HG03280 (cell line): Measurements from ENCODE around the gene RFPL3.
"Not testable (repeated sequence)": the region's sequence is repeated elsewhere in the genome, so short reads cannot be mapped to it uniquely, and the experiment has no call there.

ENCODE experiments used
- ATAC-seq: cut with Tn5 transposase; IDR thresholded peaks from one replicate; pipeline ENCODE4 v1.9.1; 2021; ENCODE audit warnings: mild to moderate bottlenecking, moderate library complexity; ENCODE audit not compliant: unreplicated experiment

RFPL3 gene

GRCh38 chr22:32357567-32357966, at the start of gene RFPL3:
RFPL3 (plus strand) TSS chr22:32357867; CDS start chr22:32358072, 205 bp downstream.
- ATAC-seq = not testable (repeated sequence)

DNA sequence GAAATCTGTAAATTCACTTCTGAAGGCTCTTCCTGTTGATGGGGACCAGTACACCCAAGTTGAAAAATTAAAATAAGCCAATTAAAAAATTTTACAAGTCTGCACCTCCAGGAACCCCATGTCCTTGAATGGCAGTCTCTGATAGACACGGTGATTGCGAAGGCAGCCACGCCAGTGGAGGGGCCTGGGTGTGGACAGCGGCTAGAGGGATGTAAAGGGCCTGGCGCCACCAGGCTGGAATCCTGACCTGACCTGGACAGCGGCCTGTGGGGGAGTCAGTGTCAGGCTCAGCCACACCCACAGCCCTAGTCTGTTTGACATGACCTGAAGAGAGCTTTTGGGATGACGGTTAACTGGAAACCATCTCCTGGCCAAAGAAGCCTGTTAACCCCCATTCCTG, 49.5 kb upstream of the RFPL3 start:
- no peak for ATAC-seq

DNA sequence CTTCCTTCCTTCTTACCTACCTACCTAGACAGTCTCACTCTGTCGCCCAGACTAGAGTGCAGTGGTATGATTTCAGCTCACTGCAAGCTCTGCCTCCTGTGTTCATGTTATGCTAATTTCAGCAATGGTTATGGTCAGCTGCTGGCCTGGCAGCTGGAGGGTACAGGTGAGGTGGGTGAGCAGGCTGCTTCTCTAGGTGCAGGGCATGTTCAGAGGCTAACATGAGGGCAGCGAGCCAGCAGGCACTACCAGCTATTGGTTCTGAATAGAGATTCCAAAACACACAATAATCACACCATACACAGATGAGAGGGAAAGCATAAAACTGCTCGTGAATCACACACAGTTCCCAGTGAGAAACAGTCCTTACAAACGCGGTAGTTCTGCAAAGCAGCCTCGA, 48.7 kb upstream of the RFPL3 start:
- no peak for ATAC-seq

DNA sequence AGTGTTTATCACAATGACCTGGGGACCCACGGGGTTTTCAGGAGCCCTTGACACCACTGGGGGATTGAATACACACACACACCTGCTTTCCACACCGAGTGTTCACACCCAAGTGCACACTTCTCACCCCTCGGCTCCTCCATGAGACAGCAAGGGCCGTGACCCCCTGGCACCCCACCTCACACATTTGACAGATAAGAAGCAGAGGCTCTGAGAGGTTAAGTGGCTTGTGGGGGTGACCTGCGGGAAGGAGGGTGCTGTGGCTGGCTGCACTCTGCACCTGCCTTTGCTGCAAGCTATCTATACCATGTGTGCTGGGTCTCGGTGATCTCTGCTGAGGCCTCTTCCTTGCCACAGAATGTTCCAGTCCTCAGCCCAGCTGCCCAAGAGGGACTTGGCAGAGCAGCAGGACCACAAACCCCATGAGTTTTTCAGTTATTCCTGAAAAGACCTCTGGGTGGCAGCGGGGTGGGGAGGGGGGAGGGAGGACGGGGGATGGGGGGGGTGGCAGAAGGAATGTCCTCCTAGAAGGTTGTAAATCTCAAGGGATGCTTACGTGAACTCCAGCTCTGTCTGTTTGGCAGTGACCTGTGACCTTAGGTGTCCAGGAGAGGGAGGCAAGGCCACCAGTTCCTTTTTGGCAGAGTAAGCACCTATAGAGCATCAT, 47.9 kb upstream of the RFPL3 start:
- no peak for ATAC-seq

- ATAC-seq = no peak
Measured at GRCh38 chr22:32310777-32311176, 46.9 kb upstream of the RFPL3 start.

- no peak for ATAC-seq
Measured at GRCh38 chr22:32311551-32312071, 46.1 kb upstream of the RFPL3 start.

- ATAC-seq = no peak
Measured at GRCh38 chr22:32312748-32313147, 44.9 kb upstream of the RFPL3 start.

GRCh38 chr22:32313532-32313931, 44.1 kb upstream of the RFPL3 start:
- no peak for ATAC-seq

DNA sequence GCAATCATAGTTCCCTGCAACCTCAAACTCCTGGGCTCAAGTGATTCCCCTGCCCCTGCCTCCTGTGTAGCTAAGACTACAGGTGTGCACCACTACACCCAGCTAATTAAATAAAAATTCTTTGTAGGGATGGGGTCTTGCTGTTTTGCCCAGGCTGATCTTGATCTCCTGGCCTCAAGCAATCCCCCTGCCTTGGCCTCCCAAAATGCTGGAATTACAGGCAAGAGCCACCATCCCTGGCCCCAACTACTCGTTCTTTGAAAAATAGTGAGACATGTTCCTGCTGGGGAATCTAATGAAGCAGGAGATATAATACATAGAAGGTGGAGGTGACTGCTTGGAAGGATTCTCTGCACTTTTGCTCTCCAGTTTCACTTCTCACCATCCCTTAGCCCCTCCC, 40.1 kb upstream of the RFPL3 start:
- ATAC-seq = no peak

- ATAC-seq = no peak
Measured at GRCh38 chr22:32318361-32318760, 39.3 kb upstream of the RFPL3 start.

DNA sequence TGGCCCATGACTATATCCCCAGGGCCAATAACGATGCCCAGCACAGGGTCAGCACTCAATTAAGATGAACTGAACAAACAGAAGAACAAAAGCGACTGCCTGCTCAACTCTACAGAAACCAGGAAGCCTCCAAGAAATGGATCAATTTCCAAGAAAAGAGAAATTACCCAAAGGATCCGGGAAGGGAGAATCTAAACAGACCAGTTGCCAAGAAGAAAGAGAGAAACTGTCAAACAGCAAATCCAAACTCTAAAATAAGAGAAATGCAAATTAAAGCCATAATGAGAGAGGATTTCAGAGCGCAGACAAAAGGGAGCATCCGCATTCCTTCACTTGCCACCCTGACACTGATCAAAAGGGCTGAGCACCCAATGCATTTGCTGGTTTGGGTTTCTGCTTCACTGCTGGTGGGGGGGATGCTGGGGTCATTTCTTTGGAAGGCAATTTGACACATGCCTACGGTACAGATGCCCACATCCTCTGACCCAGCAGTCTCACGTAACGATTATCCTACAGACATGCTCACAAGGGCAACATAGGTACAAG, 37.7 kb upstream of the RFPL3 start:
- no peak for ATAC-seq

DNA sequence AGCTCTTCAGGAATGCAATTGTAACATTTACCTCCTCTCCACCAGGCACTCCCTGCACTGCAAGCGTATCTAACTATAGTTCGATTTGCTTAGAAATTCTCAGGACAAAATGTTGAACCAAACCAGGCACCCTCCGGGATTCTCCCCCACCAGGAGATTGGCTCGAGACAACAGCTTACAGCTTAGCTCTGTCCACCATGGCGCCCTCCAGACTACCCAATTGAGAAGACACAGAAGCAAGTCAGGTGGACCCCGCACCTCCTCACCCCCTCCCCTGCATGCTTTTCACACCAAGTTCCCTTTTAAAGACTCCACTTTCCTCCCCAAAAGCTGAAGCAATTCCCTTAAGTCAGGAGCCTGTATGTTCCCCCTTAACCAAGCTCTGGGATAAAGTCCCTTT, 34.7 kb upstream of the RFPL3 start:
- no peak for ATAC-seq

DNA sequence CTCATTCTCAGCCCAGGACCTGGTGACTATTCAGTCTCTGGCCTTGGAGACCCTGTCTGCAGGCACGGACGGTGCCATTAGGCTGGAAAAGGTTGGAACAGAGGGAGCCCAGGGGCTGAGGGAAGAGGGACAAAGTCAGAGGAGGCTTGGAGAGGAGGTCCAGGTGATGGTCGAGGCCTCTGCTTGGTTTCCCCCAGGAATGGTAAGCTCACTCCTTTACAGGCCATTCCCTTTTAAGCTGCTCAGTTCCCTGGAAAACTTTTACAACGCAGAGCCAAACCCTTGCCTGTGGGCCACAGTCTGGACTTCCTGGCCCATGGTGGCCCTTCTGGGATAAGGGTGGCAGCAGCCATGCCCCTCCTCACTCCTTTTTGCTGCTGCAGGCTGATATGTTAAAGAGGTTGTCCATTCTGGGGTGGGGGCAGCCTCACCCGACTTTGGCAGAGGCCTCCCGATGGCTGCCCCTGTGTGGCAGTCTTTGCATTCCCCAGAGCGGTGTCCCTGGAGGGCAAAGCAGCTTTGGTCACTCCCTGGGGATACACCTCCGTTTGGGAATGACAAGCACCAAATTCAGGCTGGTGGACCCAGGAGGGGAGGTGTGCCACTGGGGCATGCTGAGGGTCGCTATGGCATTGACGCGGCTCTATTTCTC, 34.0 kb upstream of the RFPL3 start:
- no peak for ATAC-seq

GRCh38 chr22:32324505-32325415, 32.9 kb upstream of the RFPL3 start:
- no peak for ATAC-seq

DNA sequence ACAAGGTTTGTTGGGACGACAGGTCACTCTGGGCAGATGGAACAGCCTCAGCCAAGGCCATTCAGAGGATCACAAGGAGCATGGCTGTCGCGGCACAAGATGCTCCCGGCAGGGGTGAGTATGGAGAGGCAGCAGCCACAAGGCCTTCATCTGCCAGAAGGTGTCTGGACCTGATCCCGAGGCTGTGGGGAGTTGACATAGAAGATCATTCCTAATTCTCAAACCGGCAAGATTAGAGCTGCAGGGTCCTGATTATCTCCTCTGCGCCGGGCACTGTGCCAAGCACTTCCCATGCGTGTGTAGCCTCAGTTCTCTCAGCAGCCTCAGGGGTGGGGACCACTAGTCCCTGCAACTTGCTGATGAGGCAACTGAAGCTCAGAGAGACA, 32.3 kb upstream of the RFPL3 start:
- ATAC-seq = no peak

GRCh38 chr22:32325811-32326237, 31.8 kb upstream of the RFPL3 start:
- ATAC-seq = no peak

DNA sequence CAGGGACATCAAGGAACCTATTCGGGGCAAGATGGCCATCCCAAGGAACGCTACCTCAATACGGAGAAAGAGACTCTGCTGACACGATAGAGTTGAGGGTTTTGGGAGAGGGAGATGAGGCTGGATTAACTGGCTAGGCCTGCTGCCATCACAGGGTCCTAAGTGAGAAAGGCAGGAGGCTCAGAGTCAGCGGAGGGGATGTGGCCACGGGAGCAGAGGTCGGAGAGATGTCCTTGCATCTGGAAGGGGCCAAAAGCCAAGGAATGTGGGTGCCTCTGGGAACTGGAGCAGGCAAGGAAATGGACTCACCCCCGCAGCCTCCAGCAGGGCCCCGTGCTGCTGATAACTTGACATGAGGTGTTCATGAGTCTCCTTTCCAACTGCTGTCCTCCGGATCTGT, 31.0 kb upstream of the RFPL3 start:
- ATAC-seq = no peak

GRCh38 chr22:32327066-32327465, 30.6 kb upstream of the RFPL3 start:
- no peak for ATAC-seq

- no peak for ATAC-seq
Measured at GRCh38 chr22:32327596-32328171, 30.0 kb upstream of the RFPL3 start.

DNA sequence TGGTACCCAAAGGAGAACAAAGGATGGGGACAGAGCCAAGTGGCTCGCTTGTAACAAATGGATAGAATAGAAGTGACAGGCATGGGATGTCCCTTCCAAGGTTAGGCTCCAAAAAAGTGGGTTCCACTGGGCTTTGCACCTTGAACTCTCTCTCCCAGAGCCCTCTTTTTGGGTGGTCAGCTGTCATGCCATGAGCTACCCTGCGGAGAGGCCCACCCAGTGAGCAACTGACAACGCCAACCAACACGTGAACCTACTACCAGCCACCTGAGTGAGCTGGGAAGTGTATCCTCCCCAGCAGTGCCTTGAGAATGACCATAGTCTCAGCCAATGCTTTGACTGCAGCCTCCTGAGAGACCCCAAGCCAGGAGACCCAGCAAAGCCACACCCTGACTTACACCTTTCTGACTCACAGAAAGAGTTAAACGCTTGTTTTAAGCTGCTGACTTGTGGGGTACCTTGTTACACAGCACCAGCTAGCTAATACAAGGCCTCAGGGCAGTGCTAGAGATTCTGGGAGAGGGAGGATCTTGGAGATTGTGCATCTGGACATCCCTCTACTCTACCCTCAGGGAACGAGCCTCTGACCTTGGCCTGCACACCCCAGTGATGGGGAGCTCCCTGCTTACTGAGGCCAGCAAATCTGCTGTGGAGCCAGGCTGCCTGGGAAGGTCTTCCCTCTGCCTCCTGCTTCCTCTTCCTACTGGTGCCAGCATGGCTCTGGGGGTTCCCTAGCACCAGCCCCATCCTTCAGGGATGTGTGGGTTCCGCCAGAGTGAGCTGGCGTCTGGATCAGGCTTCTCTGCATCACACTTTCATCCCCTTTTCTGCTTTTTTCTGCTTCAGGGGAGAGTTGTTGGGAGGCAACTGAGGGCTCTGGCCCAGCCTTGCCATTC, 29.1 kb upstream of the RFPL3 start:
- no peak for ATAC-seq
